ENCODE data around the gene OR10D3. TPM values are rescaled to one million over a fixed set of nuclear protein-coding genes. Genes with fewer than 3 reads are reported as not detected.

OR10D3 gene
- total and polyA plus RNA-seq, 2 donors (not counting 1 experiment from before 2014, with no cell fraction given), result not detected

DNA sequence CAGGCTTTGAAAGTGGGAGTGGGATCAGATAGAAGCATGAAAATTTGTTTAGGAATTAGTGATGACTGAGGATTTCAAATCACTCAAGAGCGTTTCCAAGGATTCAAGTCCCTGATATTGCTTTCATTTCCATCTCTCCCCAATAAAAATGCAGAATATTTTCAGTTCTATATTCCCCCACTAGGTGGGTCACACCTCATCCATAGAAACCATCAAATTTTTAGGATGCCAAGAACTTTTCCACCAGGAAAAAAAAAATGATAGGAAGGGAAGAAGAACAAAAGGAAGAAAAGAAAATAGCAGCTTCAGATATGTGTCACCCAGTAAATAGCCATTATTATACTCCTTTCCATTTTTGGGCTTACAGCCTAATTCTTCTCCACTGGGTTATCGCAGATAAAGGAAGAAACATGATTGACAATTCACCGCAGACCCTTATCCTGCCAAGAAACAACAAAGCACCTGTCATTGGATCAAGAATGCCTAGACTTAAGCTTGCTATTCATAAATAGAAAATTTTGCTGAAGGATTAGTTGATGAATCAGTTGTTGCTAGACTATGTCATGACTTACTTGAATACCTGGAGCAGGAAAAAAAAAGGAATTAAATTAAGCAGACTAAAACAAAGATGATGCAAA lies 30.3 kb upstream of the OR10D3 start:
- Histone ChIP-seq H3K4me3 (ENCODE audit: control extremely low read depth in 1 of 5, extremely low read depth in 1 of 5, insufficient read depth in 1 of 5, low read depth in 2 of 5, low read length in 4 of 5) (no peak overlapping the region), H3K27ac (ENCODE audit: low read length in 2 of 2) (no peak overlapping the region), H3K9ac (ENCODE audit: low read length) (no peak overlapping the region), H3K4me2 (replicated peaks; ENCODE audit: low read depth, low read length, poor library complexity, severe bottlenecking) (no peak overlapping the region), H3K79me2 (ENCODE audit: control insufficient read depth, insufficient read depth, low read length) (no peaks in the 10 kb centered on the region), H3K9me3 (ENCODE audit: control extremely low read depth in 1 of 3, control insufficient read depth in 2 of 3, insufficient read depth in 1 of 3, low read length in 2 of 3) (no peaks in the 10 kb centered on the region), H4K20me1 (ENCODE audit: control insufficient read depth, insufficient read depth, low read length, poor library complexity, severe bottlenecking) (no peaks in the 10 kb centered on the region), H3K4me1 (ENCODE audit: control insufficient read depth in 2 of 2, insufficient read depth in 2 of 2, low read length in 2 of 2) (no peaks in the 10 kb centered on the region), H3K27me3 (replicated peaks in 1 of 4; ENCODE audit: control extremely low read depth in 1 of 4, control insufficient read depth in 3 of 4, insufficient read depth in 4 of 4, low read length in 3 of 4) (no peaks in the 10 kb centered on the region), H2AFZ (ENCODE audit: insufficient read depth, low read depth, low read length, poor library complexity, severe bottlenecking) (no peak overlapping the region), H3K36me3 (replicated peaks in 1 of 2; ENCODE audit: control extremely low read depth in 1 of 2, control insufficient read depth in 1 of 2, extremely low read depth in 1 of 2, insufficient read depth in 2 of 2, low read length in 1 of 2) (no peaks in the 10 kb centered on the region)
- POLR2A ChIA-PET, result no interaction called here
- Mint-ChIP-seq H3K4me1 (peaks cover 4% of the 10 kb centered on the region), H3K4me3 (no peak overlapping the region), H3K27ac (no peak overlapping the region), H3K27me3 (peaks cover 2% of the 10 kb centered on the region), H3K9me3 (ENCODE audit: insufficient read depth) (no peaks in the 10 kb centered on the region)
- DNase-seq, result no peak
- no CpG with 5 or more reads among the region's 3 CpGs for WGBS (ENCODE audit: insufficient coverage)
- ATAC-seq (ENCODE audit: low read depth), result no peak
- intact Hi-C loops (cut with micrococcal nuclease), result no loop called here
- TF ChIP-seq, protein P1, sequence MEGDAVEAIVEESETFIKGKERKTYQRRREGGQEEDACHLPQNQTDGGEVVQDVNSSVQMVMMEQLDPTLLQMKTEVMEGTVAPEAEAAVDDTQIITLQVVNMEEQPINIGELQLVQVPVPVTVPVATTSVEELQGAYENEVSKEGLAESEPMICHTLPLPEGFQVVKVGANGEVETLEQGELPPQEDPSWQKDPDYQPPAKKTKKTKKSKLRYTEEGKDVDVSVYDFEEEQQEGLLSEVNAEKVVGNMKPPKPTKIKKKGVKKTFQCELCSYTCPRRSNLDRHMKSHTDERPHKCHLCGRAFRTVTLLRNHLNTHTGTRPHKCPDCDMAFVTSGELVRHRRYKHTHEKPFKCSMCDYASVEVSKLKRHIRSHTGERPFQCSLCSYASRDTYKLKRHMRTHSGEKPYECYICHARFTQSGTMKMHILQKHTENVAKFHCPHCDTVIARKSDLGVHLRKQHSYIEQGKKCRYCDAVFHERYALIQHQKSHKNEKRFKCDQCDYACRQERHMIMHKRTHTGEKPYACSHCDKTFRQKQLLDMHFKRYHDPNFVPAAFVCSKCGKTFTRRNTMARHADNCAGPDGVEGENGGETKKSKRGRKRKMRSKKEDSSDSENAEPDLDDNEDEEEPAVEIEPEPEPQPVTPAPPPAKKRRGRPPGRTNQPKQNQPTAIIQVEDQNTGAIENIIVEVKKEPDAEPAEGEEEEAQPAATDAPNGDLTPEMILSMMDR (IDR thresholded peaks at IDR 0.05), result no peak
- TF ChIP-seq EZH2 (IDR thresholded peaks at IDR 0.05; ENCODE audit: borderline replicate concordance, insufficient read depth, low read depth, low read length, poor library complexity, severe bottlenecking), result no peak
- CTCF ChIA-PET, result no interaction called here

DNA sequence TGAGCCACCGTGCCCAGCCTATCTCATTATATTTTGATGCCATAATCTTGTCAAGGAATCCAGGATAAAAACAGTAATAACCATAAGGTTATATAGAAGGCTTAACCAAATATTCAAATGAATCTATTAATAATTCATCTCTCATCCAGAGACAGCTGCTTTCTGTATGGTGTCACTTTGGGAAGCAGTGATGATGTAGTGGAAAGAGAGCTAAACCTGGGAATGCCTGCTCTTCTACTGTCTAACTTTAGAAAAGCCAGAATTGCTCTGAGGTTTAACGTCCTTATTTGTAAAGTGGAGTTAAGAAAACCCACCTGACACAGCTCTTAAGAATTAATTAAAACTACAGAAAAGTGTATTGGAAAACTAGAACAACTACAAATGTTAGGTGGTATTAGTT lies 29.3 kb upstream of the OR10D3 start:
- Histone ChIP-seq H3K9ac (ENCODE audit: low read length) (no peak overlapping the region), H3K4me2 (replicated peaks; ENCODE audit: low read depth, low read length, poor library complexity, severe bottlenecking) (no peak overlapping the region), H3K4me3 (ENCODE audit: control extremely low read depth in 1 of 5, extremely low read depth in 1 of 5, insufficient read depth in 1 of 5, low read depth in 2 of 5, low read length in 4 of 5) (no peak overlapping the region), H3K79me2 (ENCODE audit: control insufficient read depth, insufficient read depth, low read length) (no peaks in the 10 kb centered on the region), H3K9me3 (ENCODE audit: control extremely low read depth in 1 of 3, control insufficient read depth in 2 of 3, insufficient read depth in 1 of 3, low read length in 2 of 3) (no peaks in the 10 kb centered on the region), H3K4me1 (ENCODE audit: control insufficient read depth in 2 of 2, insufficient read depth in 2 of 2, low read length in 2 of 2) (no peaks in the 10 kb centered on the region), H3K36me3 (replicated peaks in 1 of 2; ENCODE audit: control extremely low read depth in 1 of 2, control insufficient read depth in 1 of 2, extremely low read depth in 1 of 2, insufficient read depth in 2 of 2, low read length in 1 of 2) (no peaks in the 10 kb centered on the region), H2AFZ (ENCODE audit: insufficient read depth, low read depth, low read length, poor library complexity, severe bottlenecking) (no peak overlapping the region), H3K27me3 (replicated peaks in 1 of 4; ENCODE audit: control extremely low read depth in 1 of 4, control insufficient read depth in 3 of 4, insufficient read depth in 4 of 4, low read length in 3 of 4) (no peaks in the 10 kb centered on the region), H4K20me1 (ENCODE audit: control insufficient read depth, insufficient read depth, low read length, poor library complexity, severe bottlenecking) (no peaks in the 10 kb centered on the region), H3K27ac (ENCODE audit: low read length in 2 of 2) (no peak overlapping the region)
- no peak for TF ChIP-seq EZH2 (IDR thresholded peaks at IDR 0.05; ENCODE audit: borderline replicate concordance, insufficient read depth, low read depth, low read length, poor library complexity, severe bottlenecking)
- TF ChIP-seq, protein P1 (IDR thresholded peaks at IDR 0.05), result no peak
- Mint-ChIP-seq H3K27me3 (peaks cover 8% of the 10 kb centered on the region), H3K27ac (no peak overlapping the region), H3K4me3 (no peak overlapping the region), H3K4me1 (peaks cover 4% of the 10 kb centered on the region), H3K9me3 (ENCODE audit: insufficient read depth) (no peaks in the 10 kb centered on the region)
- ChIA-PET POLR2A (no interaction called here), CTCF (no interaction called here)
- DNase-seq (no peak), ATAC-seq (ENCODE audit: low read depth) (no peak)
- WGBS (ENCODE audit: insufficient coverage), result no CpG with 5 or more reads among the region's 2 CpGs
- intact Hi-C loops (cut with micrococcal nuclease), result no loop called here

Data from B cell (primary cell).